K562 (cell line): Measurements from ENCODE around the gene ZFYVE16. TPM values are rescaled to one million over a fixed set of nuclear protein-coding genes. Genes with fewer than 3 reads are reported as not detected.
A peak's percentile ranks its signal among the peaks of the same experiment; 100 is the strongest.

ENCODE experiments used
- ATF7 ChIP-seq: fragments of 450-650 bp; IDR thresholded peaks from 2 replicates; pipeline ENCODE4 v1.7.1; 2014; ENCODE audit warnings: mild to moderate bottlenecking, moderate library complexity
- CCNT2 ChIP-seq: IDR thresholded peaks from 2 replicates; pipeline ENCODE4 v1.6.1; 2011; ENCODE audit warnings: borderline replicate concordance, low read depth, mild to moderate bottlenecking, moderate library complexity, mixed read lengths, low read length; ENCODE audit not compliant: insufficient read length; ENCODE audit errors: extremely low read depth
- ZNF318 ChIP-seq, 2 experiments: fragments of 450-650 bp; IDR thresholded peaks; 2 replicates each; pipeline ENCODE4 v1.6.1; 2016; ENCODE audit warnings: mild to moderate bottlenecking in 2 of 2, borderline replicate concordance in 1 of 2, low read depth in 1 of 2, moderate library complexity in 1 of 2
- polyA plus RNA-seq, 8 experiments: library from polyadenylated mRNA; depleted of rRNA in 4 of 8; stranded (reverse) in 5 of 8; unstranded in 3 of 8; fragments of >200 nt; fragmentation: Nextera tagmentation in 2 of 8; fragmentation: Illumina TruSeq in 1 of 8; extraction: Ambion mirVana in 2 of 8; extraction: Trizol in 1 of 8; gene quantifications; 2 replicates each; pipeline versions ENCODE4 v1.2.1 to v1.2.3, GENCODE V29; 2011 to 2014; ENCODE audit warnings: inconsistent platforms in 1 of 8, missing spikeins in 1 of 8
- total RNA-seq, 7 experiments: library from RNA; depleted of rRNA in 6 of 7; stranded (reverse); fragments of >200 nt in 6 of 7; fragmentation: Illumina TruSeq in 2 of 7; extraction: Trizol in 2 of 7; gene quantifications; 2 replicates each; pipeline versions ENCODE4 v1.2.1 to v1.2.3, GENCODE V29; 2011 to 2021; ENCODE audit warnings: low replicate concordance in 1 of 7

Gene ZFYVE16
- total and polyA plus RNA-seq, 9 of the 15 experiments (the other 6 are each of a cell fraction or from before 2014, with no cell fraction given): 6.0 to 18.9 (median 12.5) TPM

GRCh38 chr5:80406980-80407734 lies 707 bp upstream of the ZFYVE16 start (continued):
- TF ChIP-seq ZNF318 (IDR thresholded peaks at IDR 0.05; ENCODE audit: borderline replicate concordance in 1 of 2, low read depth in 1 of 2) (peak in 1 of 2 experiments; percentile 44; a peak in 1 of 4 replicates), ATF7 (no peak), CCNT2 (no peak)
